HCT116 (cell line): ENCODE data around the gene CHRNA5. TPM values are rescaled to one million over a fixed set of nuclear protein-coding genes. Genes with fewer than 3 reads are reported as not detected.

Experiments
- ATAC-seq: fragments of 200-7000 bp; cut with Tn5 transposase; 2 replicates; pipeline ENCODE4 v1.9.1; 2020; ENCODE audit warnings: mild to moderate bottlenecking, moderate library complexity
- BruUV-seq: library from RNA; stranded (reverse); fragments of 400-500 nt; replicated peaks from 2 replicates; lab custom pipeline; 2021; lab: Mats Ljungman, UMichigan
- CTCF ChIA-PET: fragments of 300-600 bp; sonication (Branson Sonifier 250); formaldehyde crosslinking; loops from one replicate; lab custom pipeline; 2021; ENCODE audit warnings: antibody characterized with exemption; lab: Charles Lee
- POLR2A ChIA-PET: fragments of 300-600, 350-600 bp; sonication (Branson Sonifier 250); formaldehyde crosslinking; loops from one replicate; lab custom pipeline; 2021; ENCODE audit warnings: antibody characterized with exemption; lab: Charles Lee
- RAD21 ChIA-PET, 2 experiments: fragments of 300-600 bp; sonication (Branson Sonifier 250); formaldehyde crosslinking; loops; one replicate each; lab custom pipeline; 2023; ENCODE audit warnings: low total read pairs in 2 of 2; ENCODE audit not compliant: uncharacterized antibody in 2 of 2, unreplicated experiment in 2 of 2, low non-redundant PET in 1 of 2; lab: Charles Lee
- DNase-seq: peaks from one replicate; pipeline ENCODE4 v3.0.0-alpha.2; 2010; ENCODE audit warnings: low read depth, low spot score
- H2AFZ ChIP-seq: fragments of 200-600 bp; shearing (Covaris generic), sonication (generic); 2 replicates; pipeline ENCODE4 v1.6.1; 2017; ENCODE audit warnings: low read depth, mixed run types, mixed read lengths, antibody characterized with exemption, low read length; ENCODE audit not compliant: poor library complexity, severe bottlenecking
- H3K27ac ChIP-seq: 2 replicates; pipeline ENCODE4 v1.5.1; 2012; ENCODE audit warnings: low read depth, low read length
- H3K27me3 ChIP-seq: fragments of 200-600 bp; sonication (generic); 2 replicates; pipeline ENCODE4 v1.6.1; 2016; ENCODE audit warnings: mixed run types, low read length, mixed read lengths; ENCODE audit not compliant: insufficient read depth
- H3K36me3 ChIP-seq, 2 experiments: fragments of 200-500 bp in 1 of 2; fragments of 200-600 bp in 1 of 2; sonication (Bioruptor generic) in 1 of 2; sonication (generic) in 1 of 2; 2 replicates each; pipeline versions ENCODE4 v1.5.1 to v1.6.1; 2014 to 2016; ENCODE audit warnings: low read length in 2 of 2, inconsistent platforms in 1 of 2, mixed read lengths in 1 of 2, mixed run types in 1 of 2; ENCODE audit not compliant: insufficient read depth in 2 of 2, control insufficient read depth in 1 of 2
- H3K4me1 ChIP-seq, 2 experiments: fragments of 200-600 bp in 1 of 2; sonication (generic) in 1 of 2; 2 replicates each; pipeline versions ENCODE4 v1.5.1 to v1.6.1; 2012 to 2017; ENCODE audit warnings: low read length in 2 of 2, inconsistent platforms in 1 of 2, mild to moderate bottlenecking in 1 of 2, mixed read lengths in 1 of 2, mixed run types in 1 of 2, moderate library complexity in 1 of 2; ENCODE audit not compliant: insufficient read depth in 2 of 2, control insufficient read depth in 1 of 2
- H3K4me2 ChIP-seq: fragments of 200-600 bp; sonication (generic); 2 replicates; pipeline ENCODE4 v1.6.1; 2017; ENCODE audit warnings: mixed run types, low read length, mixed read lengths
- H3K4me3 ChIP-seq, 2 experiments: fragments of 200-600 bp in 1 of 2; sonication (generic) in 1 of 2; replicated peaks in 1 of 2; 2 replicates each; pipeline ENCODE4 v1.5.1; 2011 to 2016; ENCODE audit warnings: low read length in 2 of 2, control low read depth in 1 of 2, low read depth in 1 of 2, mild to moderate bottlenecking in 1 of 2, mixed read lengths in 1 of 2, mixed run types in 1 of 2
- H3K79me2 ChIP-seq: fragments of 200-600 bp; sonication (generic); 2 replicates; pipeline ENCODE4 v1.6.1; 2017; ENCODE audit warnings: mild to moderate bottlenecking, mixed run types, low read length, moderate library complexity, mixed read lengths; ENCODE audit not compliant: insufficient read depth
- H3K9ac ChIP-seq: fragments of 200-600 bp; sonication (generic); 2 replicates; pipeline ENCODE4 v1.6.1; 2016; ENCODE audit warnings: low read length, mixed read lengths
- H3K9me2 ChIP-seq: fragments of 200-600 bp; sonication (generic), shearing (Covaris generic); 2 replicates; pipeline ENCODE4 v1.6.1; 2017; ENCODE audit warnings: mixed run types, mild to moderate bottlenecking, moderate library complexity; ENCODE audit not compliant: insufficient read depth
- H3K9me3 ChIP-seq, 2 experiments: fragments of 200-500 bp in 1 of 2; fragments of 200-600 bp in 1 of 2; sonication (Bioruptor generic) in 1 of 2; sonication (generic) in 1 of 2; 2 replicates each; pipeline ENCODE4 v1.6.1; 2014 to 2017; ENCODE audit warnings: low read length in 2 of 2, mixed read lengths in 2 of 2, inconsistent platforms in 1 of 2, low read depth in 1 of 2, mild to moderate bottlenecking in 1 of 2, mixed run types in 1 of 2, moderate library complexity in 1 of 2; ENCODE audit not compliant: control insufficient read depth in 1 of 2, insufficient read depth in 1 of 2
- H4K20me1 ChIP-seq: fragments of 200-600 bp; sonication (generic), shearing (Covaris generic); 2 replicates; pipeline ENCODE4 v1.6.1; 2017; ENCODE audit warnings: mixed run types, mild to moderate bottlenecking, moderate library complexity; ENCODE audit not compliant: insufficient read depth
- CEBPB ChIP-seq: IDR thresholded peaks from 2 replicates; pipeline ENCODE4 v1.6.1; 2012; ENCODE audit warnings: low read depth
- ELF1 ChIP-seq: IDR thresholded peaks from 2 replicates; pipeline ENCODE4 v1.6.1; 2012; ENCODE audit warnings: low read depth, borderline replicate concordance
- intact Hi-C: fragments of 100-400 bp; cut with micrococcal nuclease; formaldehyde crosslinking; loops from 2 replicates; pipeline ENCODE4 v1.10.0; 2022
- total RNA-seq: library from RNA; stranded (reverse); gene quantifications from one replicate; pipeline ENCODE4 v1.2.1, GENCODE V29; 2021; ENCODE audit not compliant: unreplicated experiment

CHRNA5 gene
- total RNA-seq, 1 experiment from 2014 or later, result 25.2 TPM

DNA sequence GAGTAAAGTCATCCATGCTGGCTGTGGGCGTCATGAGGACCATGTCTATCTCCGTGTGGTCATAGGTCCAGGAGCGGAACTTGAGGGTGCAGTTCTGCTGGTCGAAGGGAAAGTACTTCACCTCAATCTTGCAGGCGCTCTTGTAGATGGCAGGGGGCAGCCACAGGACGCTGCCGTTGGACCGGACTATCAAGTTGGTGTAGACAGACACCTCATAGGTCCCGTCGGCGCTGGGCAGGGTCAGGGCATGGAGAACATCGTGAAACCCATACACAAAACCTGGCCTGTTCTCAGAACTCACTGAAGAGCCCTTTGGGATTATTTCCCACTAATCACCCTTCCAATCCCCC lies 64.4 kb downstream of the CHRNA5 start:
- no peak for ATAC-seq

DNA sequence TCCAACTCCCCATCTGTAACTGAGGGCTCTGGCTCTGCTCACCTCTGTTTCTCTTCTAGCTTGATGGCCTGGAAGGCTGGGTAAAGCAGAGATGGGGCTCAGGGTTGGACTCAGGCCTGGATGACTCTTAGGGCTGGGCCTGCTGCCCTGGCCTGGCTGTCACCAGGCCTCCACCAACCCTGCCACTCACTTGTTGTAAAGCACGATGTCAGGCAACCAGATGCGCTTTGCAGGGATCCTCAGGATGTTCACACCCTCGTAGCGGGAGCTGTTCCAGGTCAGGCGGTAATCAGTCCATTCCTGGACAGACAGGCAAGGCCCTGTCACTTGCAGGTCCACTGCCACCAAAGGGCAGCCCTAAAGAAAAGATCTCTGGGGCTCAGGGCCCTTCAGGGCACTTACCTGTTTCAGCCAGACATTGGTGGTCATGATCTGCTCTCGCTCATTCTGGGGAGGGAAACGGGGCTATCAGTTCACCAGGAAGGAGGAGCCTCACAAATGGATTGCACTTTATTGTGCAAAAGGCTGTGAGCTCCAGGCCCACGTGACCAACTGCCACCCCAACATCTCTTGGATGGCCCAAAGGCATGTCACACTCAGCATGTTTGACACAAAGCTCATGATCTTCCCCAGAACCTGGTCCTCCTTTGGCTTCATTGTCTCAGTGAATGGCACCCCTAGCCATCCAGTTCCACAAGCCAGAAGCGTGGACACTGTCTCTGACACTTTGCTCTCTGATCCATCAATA lies 65.7 kb downstream of the CHRNA5 start:
- TF ChIP-seq CEBPB, result no peak
- no peaks in the 10 kb centered on the region for H4K20me1 ChIP-seq
- ChIA-PET CTCF (interaction anchor here (1.7 kb wide), 1 partner anchor 8 kb away, joined by 3 read pairs; no protein-coding TSS in a partner anchor), RAD21 (no interaction called here), POLR2A (no interaction called here)
- no peaks in the 10 kb centered on the region for H3K36me3 ChIP-seq
- no peak overlapping the region for H2AFZ ChIP-seq
- intact Hi-C loops, result no loop called here
- H3K9ac ChIP-seq, result no peak overlapping the region
- no peak overlapping the region for H3K27ac ChIP-seq
- ATAC-seq (no peak), DNase-seq (no peak)
- H3K9me3 ChIP-seq, result peaks cover 6 to 9% of the 10 kb centered on the region in 2 experiments; a peak in 1 of 4 replicates
- no TSS peak for BruUV-seq
- H3K4me2 ChIP-seq, result no peak overlapping the region
- no peaks in the 10 kb centered on the region for H3K9me2 ChIP-seq
- H3K4me1 ChIP-seq, result no peaks in the 10 kb centered on the region
- H3K27me3 ChIP-seq, result no peaks in the 10 kb centered on the region
- no peak overlapping the region for H3K4me3 ChIP-seq
- no peaks in the 10 kb centered on the region for H3K79me2 ChIP-seq

More for the DNA sequence above, 64.4 kb downstream of the CHRNA5 start:
- Histone ChIP-seq H3K79me2 (no peaks in the 10 kb centered on the region), H3K4me2 (no peak overlapping the region), H3K27me3 (no peaks in the 10 kb centered on the region), H4K20me1 (no peaks in the 10 kb centered on the region), H3K4me3 (no peak overlapping the region), H2AFZ (no peak overlapping the region), H3K4me1 (no peaks in the 10 kb centered on the region), H3K9me2 (no peaks in the 10 kb centered on the region), H3K27ac (no peak overlapping the region), H3K36me3 (no peaks in the 10 kb centered on the region), H3K9ac (no peak overlapping the region), H3K9me3 (peaks cover 6 to 9% of the 10 kb centered on the region in 2 experiments; a peak in 1 of 4 replicates)
- no TSS peak for BruUV-seq
- RAD21 ChIA-PET, result no interaction called here
- no peak for TF ChIP-seq ELF1
- CTCF ChIA-PET, result interaction anchor here (1.7 kb wide), 1 partner anchor 9 kb away, joined by 3 read pairs; no protein-coding TSS in a partner anchor
- intact Hi-C loops, result no loop called here
- DNase-seq, result no peak
- POLR2A ChIA-PET, result no interaction called here
